Heart left ventricle (tissue), 13 donors: ENCODE results near the gene NR1H3.

ENCODE experiments used
- POLR2A ChIP-seq, 2 donors: fragments of 450-650 bp; IDR thresholded peaks; one replicate each; pipeline ENCODE4 v1.6.1; 2017; ENCODE audit warnings: antibody characterized with exemption in 2 of 2, mild to moderate bottlenecking in 2 of 2, moderate library complexity in 2 of 2
- TF ChIP-seq, protein P1 (sequence below), 12 donors: fragments of 200-600 bp; sonication (generic) in 4 of 12; IDR thresholded peaks; one replicate each; pipeline versions ENCODE4 v1.5.0 to v1.8.0; 2018 to 2022; ENCODE audit warnings: antibody characterized with exemption in 12 of 12, mild to moderate bottlenecking in 5 of 12
- donor health status: ischemic (EF 13 %, LVEDD 7.1; RV severe dilation, severe dysfunction).
- donor health status: DM: no; HTN: yes; CAD: no.
- donor health status: DM: no; HTN: no; CAD: no.
- donor health status: ischemic (EF 25% LVEDD 6.9; RV normal size, moderate dysfunction).
- donor health status: ischemic (EF 25% LVEDD 5.7; RV mildly dilated, moderate dysfunction).
- donor health status: ischemic (EF 35%, LVEDD 5.7; RV mildly dilated, moderate dysfunction).
- donor health status: nonischemic (EF 11% LVEDD 7.7; RV severe dilation, severe dysfunction).
- donor health status: DM: yes; HTN: yes; CAD: no.
- donor health status: PGD.
- donor health status: ischemic (EF 29% LVEDD 5.4; RV normal size, mild dysfunction).
- donor health status: nonischemic (EF 23%, LVEDD 6.1; RV moderate dilation, normal function).

DNA sequence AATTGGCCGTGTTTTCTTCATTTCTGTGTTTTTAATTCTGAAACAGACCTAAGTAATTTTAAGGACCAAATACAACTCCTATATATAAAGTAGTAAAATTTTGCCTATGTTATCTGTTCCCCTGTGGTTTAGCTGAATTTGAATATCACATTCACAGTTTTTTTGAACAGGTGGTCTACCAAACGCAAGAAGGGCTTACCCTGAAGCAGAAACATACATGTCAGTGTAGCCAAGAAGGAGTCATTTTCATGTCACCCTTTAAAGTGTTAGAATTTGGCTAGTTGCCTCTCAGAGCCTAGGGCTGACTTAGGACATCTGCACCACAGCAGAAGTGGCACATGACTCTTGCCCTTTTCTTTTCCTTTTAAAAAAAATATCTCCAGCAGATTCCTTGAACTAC lies 60.4 kb downstream of the NR1H3 start:
- TF ChIP-seq, protein P1, sequence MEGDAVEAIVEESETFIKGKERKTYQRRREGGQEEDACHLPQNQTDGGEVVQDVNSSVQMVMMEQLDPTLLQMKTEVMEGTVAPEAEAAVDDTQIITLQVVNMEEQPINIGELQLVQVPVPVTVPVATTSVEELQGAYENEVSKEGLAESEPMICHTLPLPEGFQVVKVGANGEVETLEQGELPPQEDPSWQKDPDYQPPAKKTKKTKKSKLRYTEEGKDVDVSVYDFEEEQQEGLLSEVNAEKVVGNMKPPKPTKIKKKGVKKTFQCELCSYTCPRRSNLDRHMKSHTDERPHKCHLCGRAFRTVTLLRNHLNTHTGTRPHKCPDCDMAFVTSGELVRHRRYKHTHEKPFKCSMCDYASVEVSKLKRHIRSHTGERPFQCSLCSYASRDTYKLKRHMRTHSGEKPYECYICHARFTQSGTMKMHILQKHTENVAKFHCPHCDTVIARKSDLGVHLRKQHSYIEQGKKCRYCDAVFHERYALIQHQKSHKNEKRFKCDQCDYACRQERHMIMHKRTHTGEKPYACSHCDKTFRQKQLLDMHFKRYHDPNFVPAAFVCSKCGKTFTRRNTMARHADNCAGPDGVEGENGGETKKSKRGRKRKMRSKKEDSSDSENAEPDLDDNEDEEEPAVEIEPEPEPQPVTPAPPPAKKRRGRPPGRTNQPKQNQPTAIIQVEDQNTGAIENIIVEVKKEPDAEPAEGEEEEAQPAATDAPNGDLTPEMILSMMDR (IDR thresholded peaks at IDR 0.05), result no peak
- no peak for TF ChIP-seq POLR2A (IDR thresholded peaks at IDR 0.05)
